Measurements from ENCODE around the gene USH2A.

DNA sequence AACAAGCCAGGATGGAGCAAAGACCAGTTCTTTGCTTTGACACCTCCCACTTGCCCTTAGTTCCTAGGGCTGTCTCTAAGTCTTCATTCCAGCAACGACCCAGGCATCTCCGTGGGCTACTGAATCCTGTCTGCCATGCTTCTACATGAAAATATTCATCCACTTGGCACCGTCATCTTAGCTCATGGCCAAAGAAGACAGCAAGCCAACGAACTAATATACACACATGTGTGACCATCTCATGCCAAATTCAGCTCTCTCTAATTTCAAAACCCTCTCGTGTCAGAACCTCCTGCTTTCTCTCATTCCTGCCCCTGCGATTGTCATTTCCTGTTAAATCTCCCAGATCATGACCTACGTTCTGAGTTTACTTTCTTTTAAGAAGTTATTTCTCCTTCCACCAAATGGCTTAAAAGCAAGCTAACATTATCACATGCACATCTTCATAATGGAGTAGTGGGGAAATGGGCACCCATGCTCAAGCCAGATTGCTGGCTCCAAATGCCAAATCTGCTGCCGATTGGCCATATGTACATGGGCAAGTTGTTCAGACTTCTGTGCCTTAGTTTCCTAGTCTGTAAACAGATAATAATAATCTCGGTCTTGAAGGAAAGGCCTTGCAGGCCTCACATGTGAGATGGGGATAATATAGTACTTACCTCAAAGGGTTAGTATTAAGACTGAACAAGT, 373.4 kb downstream of the USH2A start:
- no peak for TF ChIP-seq POLR2A (IDR thresholded peaks at IDR 0.05)
- TF ChIP-seq, protein P1, sequence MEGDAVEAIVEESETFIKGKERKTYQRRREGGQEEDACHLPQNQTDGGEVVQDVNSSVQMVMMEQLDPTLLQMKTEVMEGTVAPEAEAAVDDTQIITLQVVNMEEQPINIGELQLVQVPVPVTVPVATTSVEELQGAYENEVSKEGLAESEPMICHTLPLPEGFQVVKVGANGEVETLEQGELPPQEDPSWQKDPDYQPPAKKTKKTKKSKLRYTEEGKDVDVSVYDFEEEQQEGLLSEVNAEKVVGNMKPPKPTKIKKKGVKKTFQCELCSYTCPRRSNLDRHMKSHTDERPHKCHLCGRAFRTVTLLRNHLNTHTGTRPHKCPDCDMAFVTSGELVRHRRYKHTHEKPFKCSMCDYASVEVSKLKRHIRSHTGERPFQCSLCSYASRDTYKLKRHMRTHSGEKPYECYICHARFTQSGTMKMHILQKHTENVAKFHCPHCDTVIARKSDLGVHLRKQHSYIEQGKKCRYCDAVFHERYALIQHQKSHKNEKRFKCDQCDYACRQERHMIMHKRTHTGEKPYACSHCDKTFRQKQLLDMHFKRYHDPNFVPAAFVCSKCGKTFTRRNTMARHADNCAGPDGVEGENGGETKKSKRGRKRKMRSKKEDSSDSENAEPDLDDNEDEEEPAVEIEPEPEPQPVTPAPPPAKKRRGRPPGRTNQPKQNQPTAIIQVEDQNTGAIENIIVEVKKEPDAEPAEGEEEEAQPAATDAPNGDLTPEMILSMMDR (IDR thresholded peaks at IDR 0.05), result no peak
